Measurements from ENCODE around the gene TLE4. TPM values are rescaled to one million over a fixed set of nuclear protein-coding genes. Genes with fewer than 3 reads are reported as not detected.
A peak's percentile ranks its signal among the peaks of the same experiment; 100 is the strongest.

The TLE4 gene
- total RNA-seq, 2 experiments from 2014 or later, result 125 to 136 TPM

DNA sequence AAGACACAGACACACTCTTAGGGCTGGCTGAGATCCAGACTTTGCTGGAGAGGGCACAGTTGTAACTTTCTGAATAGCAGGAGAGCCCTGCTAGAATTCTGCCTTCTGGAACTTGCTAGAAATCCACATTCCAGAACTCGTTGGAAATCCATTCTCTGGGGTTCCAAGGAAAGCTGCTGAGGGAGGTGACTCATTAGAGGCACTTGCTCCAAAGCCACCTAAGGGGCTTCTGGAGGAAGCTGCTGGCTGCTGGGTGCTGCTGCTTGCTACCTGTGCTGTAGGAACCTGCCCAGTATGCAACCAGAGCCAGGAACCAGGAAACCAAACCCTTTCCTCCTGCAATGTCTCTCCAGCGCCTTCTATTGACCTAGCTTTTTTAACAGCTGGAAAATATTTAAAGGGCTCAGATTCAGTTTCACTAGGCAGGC is 4.1 kb upstream of the TLE4 start:
- peaks cover 6% of the 10 kb centered on the region for H3K4me1 Mint-ChIP-seq (ENCODE audit: low read depth)
- no peak for DNase-seq
- Histone ChIP-seq H3K4me1 (ENCODE audit: insufficient read depth, low read length) (peaks cover 10% of the 10 kb centered on the region), H3K36me3 (ENCODE audit: insufficient read depth, low read length) (no peaks in the 10 kb centered on the region), H3K27ac (ENCODE audit: low read depth in 1 of 2, low read length in 2 of 2) (no peak overlapping the region), H3K9me3 (ENCODE audit: control insufficient read depth in 1 of 2, insufficient read depth in 1 of 2, low read length in 2 of 2) (peaks cover 0 to 4% of the 10 kb centered on the region in 2 experiments), H3K27me3 (ENCODE audit: control insufficient read depth in 1 of 2, insufficient read depth in 2 of 2, low read length in 2 of 2) (peaks cover 8 to 9% of the 10 kb centered on the region in 2 experiments), H3K4me3 (ENCODE audit: low read length) (no peak overlapping the region)
- no peaks in the 10 kb centered on the region for H3K36me3 Mint-ChIP-seq (ENCODE audit: low read depth)
- H3K27ac Mint-ChIP-seq, result no peak overlapping the region
- intact Hi-C loops (cut with DNase I, micrococcal nuclease), result loop anchor here in 1 of 2 experiments (10.0 kb wide), 1 partner anchor 93 kb away; no protein-coding TSS in a partner anchor
- no peak overlapping the region for H3K4me3 Mint-ChIP-seq
- TF ChIP-seq, protein P1, sequence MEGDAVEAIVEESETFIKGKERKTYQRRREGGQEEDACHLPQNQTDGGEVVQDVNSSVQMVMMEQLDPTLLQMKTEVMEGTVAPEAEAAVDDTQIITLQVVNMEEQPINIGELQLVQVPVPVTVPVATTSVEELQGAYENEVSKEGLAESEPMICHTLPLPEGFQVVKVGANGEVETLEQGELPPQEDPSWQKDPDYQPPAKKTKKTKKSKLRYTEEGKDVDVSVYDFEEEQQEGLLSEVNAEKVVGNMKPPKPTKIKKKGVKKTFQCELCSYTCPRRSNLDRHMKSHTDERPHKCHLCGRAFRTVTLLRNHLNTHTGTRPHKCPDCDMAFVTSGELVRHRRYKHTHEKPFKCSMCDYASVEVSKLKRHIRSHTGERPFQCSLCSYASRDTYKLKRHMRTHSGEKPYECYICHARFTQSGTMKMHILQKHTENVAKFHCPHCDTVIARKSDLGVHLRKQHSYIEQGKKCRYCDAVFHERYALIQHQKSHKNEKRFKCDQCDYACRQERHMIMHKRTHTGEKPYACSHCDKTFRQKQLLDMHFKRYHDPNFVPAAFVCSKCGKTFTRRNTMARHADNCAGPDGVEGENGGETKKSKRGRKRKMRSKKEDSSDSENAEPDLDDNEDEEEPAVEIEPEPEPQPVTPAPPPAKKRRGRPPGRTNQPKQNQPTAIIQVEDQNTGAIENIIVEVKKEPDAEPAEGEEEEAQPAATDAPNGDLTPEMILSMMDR (IDR thresholded peaks at IDR 0.05), result no peak
- H3K9me3 Mint-ChIP-seq, result no peaks in the 10 kb centered on the region
- POLR2A ChIA-PET, result interaction anchor here (1.0 to 1.5 kb wide), 4 partner anchors 14 to 23 kb away, joined by 3 to 6 read pairs (median 4); no protein-coding TSS in a partner anchor
- no peak for ATAC-seq (ENCODE audit: poor library complexity)
- CTCF ChIA-PET, result interaction anchor here (1.2 kb wide), 1 partner anchor 136 kb away, joined by 3 read pairs; no protein-coding TSS in a partner anchor
- peaks cover 32% of the 10 kb centered on the region for H3K27me3 Mint-ChIP-seq

GRCh38 chr9:79568337-79569101 is 3.2 kb upstream of the TLE4 start:
- intact Hi-C loops (cut with DNase I, micrococcal nuclease), result loop anchor here in 1 of 2 experiments (10.0 kb wide), 1 partner anchor 94 kb away; no protein-coding TSS in a partner anchor
- H3K36me3 ChIP-seq (ENCODE audit: insufficient read depth, low read length), result no peaks in the 10 kb centered on the region
- H3K9me3 Mint-ChIP-seq, result no peaks in the 10 kb centered on the region
- CTCF ChIA-PET, result interaction anchor here (0.7 to 1.2 kb wide), 3 partner anchors 94 to 140 kb away, joined by 3 to 6 read pairs (median 3); no protein-coding TSS in a partner anchor
- H3K27me3 Mint-ChIP-seq, result peaks cover 24% of the 10 kb centered on the region
- TF ChIP-seq, protein P1 (IDR thresholded peaks at IDR 0.05), result no peak
- peaks cover 0 to 4% of the 10 kb centered on the region in 2 experiments for H3K9me3 ChIP-seq (ENCODE audit: control insufficient read depth in 1 of 2, insufficient read depth in 1 of 2, low read length in 2 of 2)
- POLR2A ChIA-PET, result interaction anchor here (1.0 to 1.5 kb wide), 3 partner anchors 13 to 16 kb away, joined by 3 to 6 read pairs (median 4); no protein-coding TSS in a partner anchor
- H3K27ac ChIP-seq (ENCODE audit: low read depth in 1 of 2, low read length in 2 of 2), result no peak overlapping the region
- peaks cover 6% of the 10 kb centered on the region for H3K4me1 Mint-ChIP-seq (ENCODE audit: low read depth)
- H3K27me3 ChIP-seq (ENCODE audit: control insufficient read depth in 1 of 2, insufficient read depth in 2 of 2, low read length in 2 of 2), result peaks cover 0 to 9% of the 10 kb centered on the region in 2 experiments
- H3K4me3 Mint-ChIP-seq, result peak overlapping the region; percentile 35
- H3K4me3 ChIP-seq (ENCODE audit: low read length), result no peak overlapping the region
- ATAC-seq (ENCODE audit: poor library complexity) (no peak), DNase-seq (no peak)
- peaks cover 10% of the 10 kb centered on the region for H3K4me1 ChIP-seq (ENCODE audit: insufficient read depth, low read length)
- H3K36me3 Mint-ChIP-seq (ENCODE audit: low read depth), result peaks cover 2% of the 10 kb centered on the region
- H3K27ac Mint-ChIP-seq, result no peak overlapping the region

DNA sequence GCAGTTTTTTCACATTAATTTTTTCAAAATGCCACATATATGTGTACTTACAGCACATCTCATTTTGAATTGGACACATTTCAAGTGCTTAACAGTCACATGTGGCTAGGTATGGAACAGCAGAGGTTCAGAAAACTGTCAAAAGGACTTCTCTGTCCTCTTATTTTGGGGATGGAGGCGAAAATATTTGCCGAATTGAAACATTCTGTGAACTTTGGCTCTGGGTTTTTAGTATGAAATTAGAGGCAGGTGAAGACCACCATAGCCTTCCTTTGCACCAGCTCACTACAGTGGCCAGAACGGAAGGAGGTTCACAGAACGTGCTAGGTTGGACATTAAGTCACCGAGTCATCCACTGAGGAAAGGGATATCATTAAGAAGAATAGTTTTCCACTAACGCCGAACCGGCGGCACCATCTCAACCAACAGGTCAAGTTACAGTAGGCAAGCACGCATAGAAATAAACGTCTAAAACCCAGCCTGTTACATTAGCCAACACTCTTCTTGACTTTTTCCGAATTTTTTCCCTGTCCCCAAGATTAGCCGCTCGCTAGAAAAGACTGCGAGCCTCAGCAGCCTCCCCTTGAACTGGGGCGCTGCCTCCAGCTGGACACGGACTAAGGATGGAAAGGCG is 1.8 kb upstream of the TLE4 start:
- DNase-seq (no peak), ATAC-seq (ENCODE audit: poor library complexity) (no peak)
- H3K27me3 Mint-ChIP-seq, result peaks cover 15% of the 10 kb centered on the region
- Histone ChIP-seq H3K4me1 (ENCODE audit: insufficient read depth, low read length) (peaks cover 17% of the 10 kb centered on the region), H3K27ac (ENCODE audit: low read depth in 1 of 2, low read length in 2 of 2) (no peak overlapping the region), H3K27me3 (ENCODE audit: control insufficient read depth in 1 of 2, insufficient read depth in 2 of 2, low read length in 2 of 2) (peaks cover 0 to 9% of the 10 kb centered on the region in 2 experiments), H3K4me3 (ENCODE audit: low read length) (peak overlapping the region; percentile 86), H3K36me3 (ENCODE audit: insufficient read depth, low read length) (no peaks in the 10 kb centered on the region), H3K9me3 (ENCODE audit: control insufficient read depth in 1 of 2, insufficient read depth in 1 of 2, low read length in 2 of 2) (peaks cover 0 to 4% of the 10 kb centered on the region in 2 experiments)
- peaks cover 9% of the 10 kb centered on the region for H3K36me3 Mint-ChIP-seq (ENCODE audit: low read depth)
- H3K27ac Mint-ChIP-seq, result peak overlapping the region; percentile 65
- TF ChIP-seq, protein P1 (IDR thresholded peaks at IDR 0.05), result no peak
- ChIA-PET POLR2A (no interaction called here), CTCF (interaction anchor here (1.2 kb wide), 1 partner anchor 139 kb away, joined by 3 read pairs; no protein-coding TSS in a partner anchor)
- no peaks in the 10 kb centered on the region for H3K9me3 Mint-ChIP-seq
- H3K4me3 Mint-ChIP-seq, result peak overlapping the region; percentile 87
- peaks cover 20% of the 10 kb centered on the region for H3K4me1 Mint-ChIP-seq (ENCODE audit: low read depth)
- intact Hi-C loops (cut with DNase I, micrococcal nuclease), result loop anchor here (5.0 to 10.0 kb wide), 6 partner anchors 37 to 165 kb away; no protein-coding TSS in a partner anchor

All from CD4-positive, alpha-beta T cell (primary cell).